Gastrocnemius medialis (tissue), 4 donors: ENCODE measurements around the gene CHP1. TPM values are rescaled to one million over a fixed set of nuclear protein-coding genes. Genes with fewer than 3 reads are reported as not detected.

Experiments used
- ATAC-seq, 2 donors: fragments of 150-250 bp; one replicate each; pipeline ENCODE4 v1.9.1; 2016
- DNase-seq, 2 donors: peaks; one replicate each; pipeline ENCODE4 v3.0.0-alpha.2; 2019
- H3K27ac ChIP-seq, 4 donors: fragments of 200-600 bp; sonication (generic); 1 replicate in 1 of 4; 2 replicates in 3 of 4; pipeline ENCODE4 v1.5.1; 2016 to 2018; ENCODE audit warnings: mild to moderate bottlenecking in 2 of 4, moderate library complexity in 1 of 4
- H3K27me3 ChIP-seq, 3 donors: fragments of 200-600 bp; sonication (generic) in 2 of 3; 1 replicate in 1 of 3; 2 replicates in 2 of 3; pipeline versions ENCODE4 v1.5.1 to v1.6.0; 2016 to 2019; ENCODE audit warnings: mild to moderate bottlenecking in 1 of 3, moderate library complexity in 1 of 3
- H3K36me3 ChIP-seq, 2 donors: fragments of 200-600 bp; sonication (generic) in 1 of 2; one replicate each; pipeline ENCODE4 v1.5.1; 2017 to 2018
- H3K4me1 ChIP-seq, 2 donors: fragments of 200-600 bp; sonication (generic) in 1 of 2; one replicate each; pipeline ENCODE4 v1.5.1; 2016 to 2017; ENCODE audit warnings: mild to moderate bottlenecking in 2 of 2
- H3K4me3 ChIP-seq, 4 donors: fragments of 200-600 bp; sonication (generic) in 3 of 4; 1 replicate in 1 of 4; 2 replicates in 3 of 4; pipeline ENCODE4 v1.5.1; 2016 to 2019; ENCODE audit warnings: mild to moderate bottlenecking in 2 of 4
- H3K9me3 ChIP-seq, 3 donors: fragments of 200-600 bp; sonication (generic) in 2 of 3; 1 replicate in 1 of 3; 2 replicates in 2 of 3; pipeline ENCODE4 v1.5.1; 2016 to 2019
- CTCF ChIP-seq, 5 experiments: fragments of 450-650 bp in 3 of 5; fragments of 200-600 bp in 2 of 5; sonication (generic) in 2 of 5; IDR thresholded peaks in 4 of 5; conservative IDR thresholded peaks in 1 of 5; 1 replicate in 4 of 5; 2 replicates in 1 of 5; pipeline ENCODE4 v1.5.1; 2016 to 2019; ENCODE audit warnings: antibody characterized with exemption in 5 of 5, mild to moderate bottlenecking in 3 of 5, moderate library complexity in 3 of 5
- POLR2A ChIP-seq, 2 donors: fragments of 450-650 bp; IDR thresholded peaks; one replicate each; pipeline ENCODE4 v1.6.1; 2017; ENCODE audit warnings: antibody characterized with exemption in 2 of 2, mild to moderate bottlenecking in 2 of 2, moderate library complexity in 2 of 2
- in situ Hi-C, 4 donors: fragments of 200-750 bp; cut with MboI; loops; one replicate each; pipeline versions ENCODE4 v1.15.0 to v1.8.0; 2017; ENCODE audit warnings: low sequenced_read_pairs in 4 of 4
- intact Hi-C: fragments of 100-400 bp; cut with DNase I; formaldehyde crosslinking; loops from one replicate; pipeline ENCODE4 v1.15.1; 2023; ENCODE audit warnings: low total_unique reads
- total RNA-seq, 4 donors: library from RNA; depleted of rRNA; stranded (reverse); fragments of >200 nt; gene quantifications; one replicate each; pipeline versions ENCODE4 v1.1.0 to v1.2.3, GENCODE V29; 2016

The CHP1 gene
- total RNA-seq = 100 to 1,000 TPM; 208 to 293 (median 266) TPM

GRCh38 chr15:41230650-41231421 lies at the start of gene CHP1, which contains the start of gene EXD1:
TSS of gene CHP1 (plus strand) at chr15:41231268. CDS start at chr15:41231383, 115 bp downstream.
TSS of gene EXD1 (minus strand) at chr15:41230757. CDS start at chr15:41226575, 4,182 bp downstream.
- TF ChIP-seq POLR2A (IDR thresholded peaks at IDR 0.05) (peak; percentile 88 to 90), CTCF (IDR thresholded peaks at IDR 0.05 in 4 of 5, conservative IDR thresholded peaks at IDR 0.05 in 1 of 5) (peak; percentile 91 to 98 (median 93))
- ATAC-seq (peak; percentile 91 to 94), DNase-seq (peak; percentile 98 to 99)
- H3K4me3 ChIP-seq = peak within 1 kb of the TSS; percentile 73 to 91 (median 86)
- H3K36me3 ChIP-seq = no peaks in the 10 kb centered on the region
- intact Hi-C loops = loop anchor here (1.0 to 5.0 kb wide), 6 partner anchors 53 to 289 kb away; partner anchors contain the start of genes INO80, NUSAP1, OIP5 and RTF1
- H3K4me1 ChIP-seq = peaks cover 31 to 35% of the 10 kb centered on the region in 2 donors
- in situ Hi-C loops = no loop called here
- H3K9me3 ChIP-seq = no peaks in the 10 kb centered on the region
- H3K27ac ChIP-seq = peak within 1 kb of the TSS; percentile 91 to 97 (median 94)
- H3K27me3 ChIP-seq = no peaks in the 10 kb centered on the region

GRCh38 chr15:41182266-41182665 lies 48.8 kb upstream of the CHP1 start:
- Histone ChIP-seq H3K27me3 (no peaks in the 10 kb centered on the region), H3K4me3 (no peak overlapping the region), H3K9me3 (no peaks in the 10 kb centered on the region), H3K27ac (no peak overlapping the region), H3K36me3 (no peaks in the 10 kb centered on the region), H3K4me1 (no peaks in the 10 kb centered on the region)
- in situ Hi-C loops (loop anchor here in 1 of 4 donors (10.0 kb wide), 1 partner anchor 277 kb away; no protein-coding TSS in a partner anchor), intact Hi-C loops (no loop called here)
- DNase-seq (no peak), ATAC-seq (no peak)
- TF ChIP-seq CTCF (IDR thresholded peaks at IDR 0.05 in 4 of 5, conservative IDR thresholded peaks at IDR 0.05 in 1 of 5) = no peak
- no peak for TF ChIP-seq POLR2A (IDR thresholded peaks at IDR 0.05)

GRCh38 chr15:41183581-41183980 lies 47.5 kb upstream of the CHP1 start:
- DNase-seq = no peak
- intact Hi-C loops = no loop called here
- Histone ChIP-seq H3K4me3 (no peak overlapping the region), H3K27ac (no peak overlapping the region), H3K4me1 (no peaks in the 10 kb centered on the region), H3K27me3 (no peaks in the 10 kb centered on the region), H3K9me3 (no peaks in the 10 kb centered on the region), H3K36me3 (no peaks in the 10 kb centered on the region)
- in situ Hi-C loops = loop anchor here in 1 of 4 donors (10.0 kb wide), 1 partner anchor 279 kb away; no protein-coding TSS in a partner anchor
- TF ChIP-seq CTCF (IDR thresholded peaks at IDR 0.05 in 4 of 5, conservative IDR thresholded peaks at IDR 0.05 in 1 of 5) = no peak
- no peak for TF ChIP-seq POLR2A (IDR thresholded peaks at IDR 0.05)
- no peak for ATAC-seq

- in situ Hi-C loops = no loop called here
- H3K27ac ChIP-seq = no peak overlapping the region
- no peaks in the 10 kb centered on the region for H3K36me3 ChIP-seq
- peaks cover 0 to 3% (median 0%) of the 10 kb centered on the region in 3 donors for H3K27me3 ChIP-seq
- H3K4me1 ChIP-seq = no peaks in the 10 kb centered on the region
- no peaks in the 10 kb centered on the region for H3K9me3 ChIP-seq
- intact Hi-C loops = no loop called here
- TF ChIP-seq CTCF (IDR thresholded peaks at IDR 0.05 in 4 of 5, conservative IDR thresholded peaks at IDR 0.05 in 1 of 5) (no peak), POLR2A (IDR thresholded peaks at IDR 0.05) (no peak)
- H3K4me3 ChIP-seq = no peak overlapping the region
- DNase-seq (no peak), ATAC-seq (no peak)
Measured at GRCh38 chr15:41194444-41194843, 36.6 kb upstream of the CHP1 start.
